NB4 (cell line): ENCODE measurements around the gene C11orf86.

ENCODE experiments used
- POLR2A ChIP-seq: IDR thresholded peaks from 2 replicates; pipeline ENCODE4 v1.6.1; 2011; ENCODE audit warnings: mild to moderate bottlenecking; ENCODE audit not compliant: insufficient read length; ENCODE audit errors: extremely low read depth
- TF ChIP-seq, protein P1 (sequence below): IDR thresholded peaks from one replicate; pipeline ENCODE4 v1.5.1; 2012; ENCODE audit warnings: low read depth, low read length

DNA sequence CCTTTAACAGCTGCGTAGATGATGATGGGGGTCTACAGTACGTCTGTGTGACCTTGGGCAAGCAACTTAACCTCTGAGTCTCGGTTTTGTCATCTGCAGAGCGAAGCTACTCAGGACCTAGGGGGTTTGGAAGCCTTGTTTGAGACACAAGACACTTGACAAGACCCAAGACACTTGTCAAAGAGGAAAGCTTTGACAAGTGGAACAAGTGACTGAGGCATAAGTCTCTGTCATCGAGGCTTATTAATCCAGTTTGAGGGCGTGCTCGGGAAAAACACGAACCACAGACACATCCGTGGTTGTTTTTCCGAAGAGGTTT, 16.2 kb upstream of the C11orf86 start:
- TF ChIP-seq POLR2A, result no peak
- TF ChIP-seq, protein P1, sequence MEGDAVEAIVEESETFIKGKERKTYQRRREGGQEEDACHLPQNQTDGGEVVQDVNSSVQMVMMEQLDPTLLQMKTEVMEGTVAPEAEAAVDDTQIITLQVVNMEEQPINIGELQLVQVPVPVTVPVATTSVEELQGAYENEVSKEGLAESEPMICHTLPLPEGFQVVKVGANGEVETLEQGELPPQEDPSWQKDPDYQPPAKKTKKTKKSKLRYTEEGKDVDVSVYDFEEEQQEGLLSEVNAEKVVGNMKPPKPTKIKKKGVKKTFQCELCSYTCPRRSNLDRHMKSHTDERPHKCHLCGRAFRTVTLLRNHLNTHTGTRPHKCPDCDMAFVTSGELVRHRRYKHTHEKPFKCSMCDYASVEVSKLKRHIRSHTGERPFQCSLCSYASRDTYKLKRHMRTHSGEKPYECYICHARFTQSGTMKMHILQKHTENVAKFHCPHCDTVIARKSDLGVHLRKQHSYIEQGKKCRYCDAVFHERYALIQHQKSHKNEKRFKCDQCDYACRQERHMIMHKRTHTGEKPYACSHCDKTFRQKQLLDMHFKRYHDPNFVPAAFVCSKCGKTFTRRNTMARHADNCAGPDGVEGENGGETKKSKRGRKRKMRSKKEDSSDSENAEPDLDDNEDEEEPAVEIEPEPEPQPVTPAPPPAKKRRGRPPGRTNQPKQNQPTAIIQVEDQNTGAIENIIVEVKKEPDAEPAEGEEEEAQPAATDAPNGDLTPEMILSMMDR, result no peak
